Measurements from ENCODE around the gene UBN1.
"Not testable (repeated sequence)": the region's sequence is repeated elsewhere in the genome, so short reads cannot be mapped to it uniquely, and the experiment has no call there.

UBN1 gene

GRCh38 chr16:4925791-4926190 lies 78.5 kb downstream of the UBN1 start:
- no peak overlapping the region for H3K4me3 ChIP-seq (ENCODE audit: low read depth, low read length)
- TF ChIP-seq CTCF (IDR thresholded peaks at IDR 0.05; ENCODE audit: low read depth, low read length) = no peak

DNA sequence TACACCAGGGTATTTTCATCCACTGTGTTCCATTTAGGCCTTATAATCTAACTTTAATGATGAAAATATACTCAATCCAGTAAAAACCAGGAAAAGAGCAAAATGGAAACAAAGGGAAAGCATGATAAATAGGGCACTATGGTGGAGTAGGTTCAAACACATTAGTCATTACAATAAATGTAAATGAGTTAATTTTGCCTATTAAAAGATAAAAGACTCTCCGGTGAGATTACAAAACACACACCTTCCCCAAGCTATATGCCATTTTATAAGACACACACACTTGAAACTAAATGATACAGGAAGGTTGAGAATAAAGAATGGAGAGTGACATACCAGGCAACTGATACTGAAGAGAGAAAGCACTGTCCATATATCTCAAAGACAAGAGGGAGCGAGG lies 79.6 kb downstream of the UBN1 start:
- no peak overlapping the region for H3K4me3 ChIP-seq (ENCODE audit: low read depth, low read length)
- no peak for TF ChIP-seq CTCF (IDR thresholded peaks at IDR 0.05; ENCODE audit: low read depth, low read length)

DNA sequence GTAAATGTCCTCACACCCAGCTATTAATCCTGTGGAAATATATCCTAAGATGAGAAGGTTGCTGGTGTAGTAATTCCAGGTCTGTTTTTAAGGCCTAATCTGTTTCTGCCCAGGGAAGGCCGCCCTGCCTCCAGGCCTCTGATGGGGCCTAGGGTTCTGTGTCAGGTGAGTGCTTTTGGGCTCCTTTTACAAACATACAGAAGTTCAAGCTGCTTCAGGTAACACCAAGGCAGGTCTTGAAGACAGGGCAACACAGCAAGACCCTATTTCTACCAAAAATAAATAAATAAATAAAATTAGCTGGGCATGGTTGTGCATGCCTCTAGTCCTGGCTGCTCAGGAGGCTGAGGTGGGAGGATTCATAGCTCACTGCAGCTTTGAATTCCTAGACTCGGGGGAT lies 80.4 kb downstream of the UBN1 start:
- no peak overlapping the region for H3K4me3 ChIP-seq (ENCODE audit: low read depth, low read length)
- no peak for TF ChIP-seq CTCF (IDR thresholded peaks at IDR 0.05; ENCODE audit: low read depth, low read length)

DNA sequence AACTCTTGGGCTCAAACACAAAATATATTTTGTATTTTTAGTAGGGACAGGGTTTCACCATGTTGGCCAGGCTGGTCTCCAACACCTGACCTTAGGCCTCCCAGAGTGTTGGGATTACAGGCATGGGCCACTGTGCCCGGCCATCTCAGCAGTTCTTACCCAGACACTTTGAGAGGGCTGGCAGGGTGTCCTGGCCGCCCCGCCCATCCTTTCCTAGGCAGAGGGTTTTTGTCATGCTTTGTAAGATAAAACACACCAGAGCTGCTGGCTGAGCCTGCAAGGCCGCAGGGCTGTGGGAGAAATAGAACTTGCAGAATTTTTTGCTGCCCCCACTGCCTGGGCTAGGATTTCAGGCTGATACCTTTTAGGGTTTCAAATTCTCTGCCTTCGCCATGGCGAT lies 80.9 kb downstream of the UBN1 start:
- TF ChIP-seq CTCF (IDR thresholded peaks at IDR 0.05; ENCODE audit: low read depth, low read length) = no peak
- no peak overlapping the region for H3K4me3 ChIP-seq (ENCODE audit: low read depth, low read length)

GRCh38 chr16:4929619-4930018 lies 82.3 kb downstream of the UBN1 start:
- not testable (repeated sequence) for H3K4me3 ChIP-seq (ENCODE audit: low read depth, low read length)

GRCh38 chr16:4931381-4931780 lies 84.1 kb downstream of the UBN1 start:
- no peak overlapping the region for H3K4me3 ChIP-seq (ENCODE audit: low read depth, low read length)
- TF ChIP-seq CTCF (IDR thresholded peaks at IDR 0.05; ENCODE audit: low read depth, low read length) = no peak

Measured in WI38 (cell line).